NB4 (cell line): ENCODE results near the gene TMEM164.

Experiments
- DNase-seq: peaks from one replicate; pipeline ENCODE4 v3.0.0; 2010; ENCODE audit warnings: low read depth
- H3K4me3 ChIP-seq: one replicate; pipeline ENCODE4 v1.5.1; 2011; ENCODE audit warnings: mild to moderate bottlenecking, low read depth, low read length, moderate library complexity
- MAX ChIP-seq: IDR thresholded peaks from 2 replicates; pipeline ENCODE4 v1.6.1; 2011; ENCODE audit warnings: low read depth, low read length
- MYC ChIP-seq: IDR thresholded peaks from 2 replicates; pipeline ENCODE4 v1.6.1; 2011; ENCODE audit warnings: low read depth, low read length
- POLR2A ChIP-seq: IDR thresholded peaks from 2 replicates; pipeline ENCODE4 v1.6.1; 2011; ENCODE audit warnings: mild to moderate bottlenecking; ENCODE audit not compliant: insufficient read length; ENCODE audit errors: extremely low read depth
- TF ChIP-seq, protein P1 (sequence below): IDR thresholded peaks from one replicate; pipeline ENCODE4 v1.5.1; 2012; ENCODE audit warnings: low read depth, low read length

Gene TMEM164

DNA sequence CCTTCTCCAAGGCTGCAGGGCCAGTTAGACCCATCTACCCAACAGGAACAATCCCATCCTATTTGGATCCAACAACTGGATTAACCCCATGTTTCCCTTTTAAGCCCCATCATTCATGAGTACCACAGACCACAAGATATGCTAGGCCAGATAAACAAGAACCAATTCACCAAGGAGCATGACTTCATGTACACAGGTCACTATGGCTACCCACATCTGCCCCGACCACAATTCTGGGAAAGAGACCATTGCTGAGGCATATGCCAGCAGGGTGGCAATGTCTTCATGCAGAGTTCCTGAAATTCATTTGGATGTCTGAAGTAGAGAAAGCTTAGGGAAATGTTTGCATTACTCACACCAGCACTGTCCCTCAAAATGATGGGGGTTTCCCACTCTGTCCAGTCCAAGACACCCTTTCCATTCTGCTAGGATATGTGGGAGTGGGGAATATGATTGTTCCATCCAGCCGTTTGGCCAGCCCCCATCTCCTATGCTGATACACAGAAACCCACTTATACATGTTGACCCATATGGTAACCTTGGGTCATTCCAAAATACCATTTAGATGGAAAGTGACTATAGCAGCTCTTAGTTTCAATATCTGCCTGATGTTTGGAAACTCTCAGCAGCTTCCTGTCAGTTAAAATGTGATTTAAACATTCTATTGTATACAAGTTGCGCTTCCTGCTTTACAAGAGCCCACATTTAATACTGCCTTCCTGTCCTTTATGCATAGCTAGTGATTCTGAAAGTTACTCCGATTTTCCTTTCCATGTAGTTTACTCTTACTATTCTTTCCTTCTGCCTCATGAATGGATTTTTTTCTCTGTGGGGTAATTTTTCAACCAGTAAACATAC, 186.0 kb downstream of the TMEM164 start:
- no peak for TF ChIP-seq MYC
- TF ChIP-seq MAX = no peak
- no peak for TF ChIP-seq POLR2A
- TF ChIP-seq, protein P1, sequence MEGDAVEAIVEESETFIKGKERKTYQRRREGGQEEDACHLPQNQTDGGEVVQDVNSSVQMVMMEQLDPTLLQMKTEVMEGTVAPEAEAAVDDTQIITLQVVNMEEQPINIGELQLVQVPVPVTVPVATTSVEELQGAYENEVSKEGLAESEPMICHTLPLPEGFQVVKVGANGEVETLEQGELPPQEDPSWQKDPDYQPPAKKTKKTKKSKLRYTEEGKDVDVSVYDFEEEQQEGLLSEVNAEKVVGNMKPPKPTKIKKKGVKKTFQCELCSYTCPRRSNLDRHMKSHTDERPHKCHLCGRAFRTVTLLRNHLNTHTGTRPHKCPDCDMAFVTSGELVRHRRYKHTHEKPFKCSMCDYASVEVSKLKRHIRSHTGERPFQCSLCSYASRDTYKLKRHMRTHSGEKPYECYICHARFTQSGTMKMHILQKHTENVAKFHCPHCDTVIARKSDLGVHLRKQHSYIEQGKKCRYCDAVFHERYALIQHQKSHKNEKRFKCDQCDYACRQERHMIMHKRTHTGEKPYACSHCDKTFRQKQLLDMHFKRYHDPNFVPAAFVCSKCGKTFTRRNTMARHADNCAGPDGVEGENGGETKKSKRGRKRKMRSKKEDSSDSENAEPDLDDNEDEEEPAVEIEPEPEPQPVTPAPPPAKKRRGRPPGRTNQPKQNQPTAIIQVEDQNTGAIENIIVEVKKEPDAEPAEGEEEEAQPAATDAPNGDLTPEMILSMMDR = no peak
- no peak overlapping the region for H3K4me3 ChIP-seq
- no peak for DNase-seq

DNA sequence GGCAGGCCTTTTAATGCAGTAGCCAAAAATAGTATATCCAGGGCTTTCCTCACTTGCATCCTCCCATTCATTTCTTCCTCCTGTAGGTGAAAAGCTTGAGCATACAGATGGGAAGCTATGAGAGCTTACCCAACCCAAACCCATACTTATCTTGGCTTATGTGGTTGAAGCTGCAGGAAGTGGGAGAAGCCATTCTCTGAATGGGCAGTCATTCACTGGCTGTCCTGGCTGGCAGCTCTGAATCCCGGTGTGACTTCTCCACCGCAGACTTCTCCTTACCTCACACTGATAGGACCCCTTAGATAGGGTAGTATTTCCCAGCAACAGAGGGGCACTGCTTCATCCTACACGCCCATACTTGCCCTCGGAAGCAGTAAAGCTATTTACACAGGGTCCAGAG, 189.6 kb downstream of the TMEM164 start:
- DNase-seq = peak; percentile 14
- H3K4me3 ChIP-seq = no peak overlapping the region
- TF ChIP-seq MYC (no peak), MAX (no peak), POLR2A (no peak)
- TF ChIP-seq, protein P1 = no peak

GRCh38 chrX:110194977-110195376, 192.1 kb downstream of the TMEM164 start:
- DNase-seq = no peak
- TF ChIP-seq MYC (no peak), MAX (no peak), POLR2A (no peak)
- TF ChIP-seq, protein P1 = no peak
- H3K4me3 ChIP-seq = no peak overlapping the region

DNA sequence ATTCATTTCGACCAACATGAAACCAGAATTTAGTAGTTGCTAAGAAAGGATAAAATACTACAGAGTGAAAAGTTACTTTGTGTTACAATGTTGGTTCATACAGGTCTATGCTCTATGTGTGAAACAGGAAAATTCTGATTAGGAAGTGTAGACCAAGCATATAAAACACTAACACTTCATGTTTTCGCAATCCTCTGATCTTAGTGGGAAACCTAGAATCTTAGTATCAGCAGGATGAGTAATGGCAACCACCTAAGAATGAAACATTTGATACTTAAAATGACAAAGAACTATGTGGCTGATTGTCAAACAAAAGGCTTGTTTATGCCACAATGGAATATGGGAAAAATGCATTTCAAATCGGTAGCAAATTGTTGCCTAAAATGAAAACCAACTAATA, 198.9 kb downstream of the TMEM164 start:
- TF ChIP-seq MAX (no peak), MYC (no peak), POLR2A (no peak)
- TF ChIP-seq, protein P1 = no peak
- DNase-seq = no peak
- no peak overlapping the region for H3K4me3 ChIP-seq

- TF ChIP-seq POLR2A = no peak
- no peak for TF ChIP-seq MAX
- TF ChIP-seq MYC = no peak
- TF ChIP-seq, protein P1 = no peak
- H3K4me3 ChIP-seq = no peak overlapping the region
- DNase-seq = peak; percentile 34
These were observed 202.1 kb downstream of the TMEM164 start for GRCh38 chrX:110204986-110205385.
